ENCODE results near the gene VCPKMT. TPM values are rescaled to one million over a fixed set of nuclear protein-coding genes. Genes with fewer than 3 reads are reported as not detected.

VCPKMT gene
- total RNA-seq, 2 donors from 2014 or later: 8.1 to 12.2 TPM

DNA sequence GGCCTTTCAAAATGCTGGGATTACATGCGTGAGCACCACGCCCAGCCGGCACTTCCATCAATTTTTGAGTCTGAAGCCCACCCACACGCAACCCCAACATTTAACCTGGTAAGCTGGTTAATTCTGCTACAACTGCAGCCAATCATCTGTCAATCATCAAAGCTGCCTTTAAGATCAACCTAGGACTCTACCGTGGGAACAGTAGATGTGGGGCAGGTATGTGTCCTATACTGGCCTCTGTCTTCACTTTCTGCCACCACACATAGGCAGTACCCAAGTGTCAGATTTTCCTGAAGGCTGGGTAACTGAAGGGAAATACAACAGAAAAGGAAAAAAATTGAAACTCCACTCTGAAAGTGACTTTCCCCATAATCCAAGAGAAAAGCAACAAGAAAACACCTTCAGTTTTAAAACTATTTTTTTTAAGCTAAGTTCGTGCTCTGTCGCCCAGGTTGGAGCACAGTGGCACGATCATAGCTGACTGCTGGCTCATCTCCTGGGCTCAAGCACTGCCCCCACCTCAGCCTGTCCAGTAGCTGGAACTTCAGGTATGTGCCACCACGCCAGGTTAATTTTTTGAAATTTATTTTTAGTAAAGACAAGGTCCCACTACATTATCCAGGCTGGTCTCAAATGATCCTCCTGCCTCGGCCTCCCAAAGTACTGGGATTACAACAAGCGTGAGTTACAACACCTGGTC lies 22.2 kb downstream of the VCPKMT start:
- no peak for ATAC-seq (ENCODE audit: insufficient number of reproducible peaks, low FRiP score, low read depth)
- Histone ChIP-seq H3K36me3 (no peaks in the 10 kb centered on the region), H3K27ac (no peak overlapping the region), H3K4me3 (no peak overlapping the region), H3K27me3 (replicated peaks; ENCODE audit: insufficient read depth) (no peaks in the 10 kb centered on the region), H3K9me3 (no peaks in the 10 kb centered on the region), H3K4me1 (ENCODE audit: control insufficient read depth in 1 of 2, low read depth in 2 of 2) (no peaks in the 10 kb centered on the region)
- DNase-seq (ENCODE audit: low spot score): no peak
- TF ChIP-seq CTCF (IDR thresholded peaks at IDR 0.05): no peak

- DNase-seq (ENCODE audit: low spot score): no peak
- Histone ChIP-seq H3K36me3 (no peaks in the 10 kb centered on the region), H3K27ac (no peak overlapping the region), H3K4me1 (ENCODE audit: control insufficient read depth in 1 of 2, low read depth in 2 of 2) (no peaks in the 10 kb centered on the region), H3K4me3 (no peak overlapping the region), H3K9me3 (no peaks in the 10 kb centered on the region), H3K27me3 (replicated peaks; ENCODE audit: insufficient read depth) (no peaks in the 10 kb centered on the region)
- no peak for ATAC-seq (ENCODE audit: insufficient number of reproducible peaks, low FRiP score, low read depth)
- no peak for TF ChIP-seq CTCF (IDR thresholded peaks at IDR 0.05)
Measured at GRCh38 chr14:50093496-50093895, 22.9 kb downstream of the VCPKMT start.

GRCh38 chr14:50092006-50092555 lies 24.3 kb downstream of the VCPKMT start:
- Histone ChIP-seq H3K27ac (no peak overlapping the region), H3K9me3 (no peaks in the 10 kb centered on the region), H3K36me3 (no peaks in the 10 kb centered on the region), H3K4me3 (no peak overlapping the region), H3K27me3 (replicated peaks; ENCODE audit: insufficient read depth) (no peaks in the 10 kb centered on the region), H3K4me1 (ENCODE audit: control insufficient read depth in 1 of 2, low read depth in 2 of 2) (no peaks in the 10 kb centered on the region)
- ATAC-seq (ENCODE audit: insufficient number of reproducible peaks, low FRiP score, low read depth): no peak
- DNase-seq (ENCODE audit: low spot score): no peak
- TF ChIP-seq CTCF (IDR thresholded peaks at IDR 0.05): no peak

GRCh38 chr14:50091240-50091913 lies 25.0 kb downstream of the VCPKMT start:
- DNase-seq (ENCODE audit: low spot score) (no peak), ATAC-seq (ENCODE audit: insufficient number of reproducible peaks, low FRiP score, low read depth) (no peak)

More at GRCh38 chr14:50091240-50091913, 25.0 kb downstream of the VCPKMT start:
- H3K4me3 ChIP-seq: no peak overlapping the region
- no peaks in the 10 kb centered on the region for H3K36me3 ChIP-seq
- H3K27me3 ChIP-seq (replicated peaks; ENCODE audit: insufficient read depth): no peaks in the 10 kb centered on the region
- no peaks in the 10 kb centered on the region for H3K9me3 ChIP-seq
- no peak for TF ChIP-seq CTCF (IDR thresholded peaks at IDR 0.05)
- H3K27ac ChIP-seq: no peak overlapping the region
- H3K4me1 ChIP-seq (ENCODE audit: control insufficient read depth in 1 of 2, low read depth in 2 of 2): no peaks in the 10 kb centered on the region

Measured in thoracic aorta (tissue), 2 donors.